HEK293 (cell line): ENCODE results near the gene DENND5A.

Source experiments
- CTCF ChIA-PET: fragments of 350-600 bp; formaldehyde crosslinking; extraction: SDS; loops from one replicate; lab custom pipeline; 2021; ENCODE audit warnings: antibody characterized with exemption; lab: Yijun Ruan, JAX
- POLR2A ChIA-PET: fragments of 300-600 bp; formaldehyde crosslinking; extraction: SDS; loops from one replicate; lab custom pipeline; 2020; ENCODE audit warnings: antibody characterized with exemption, inconsistent platforms; lab: Yijun Ruan, JAX
- H3K27ac ChIP-seq: fragments of 200-500 bp; sonication (Bioruptor generic); 2 replicates; pipeline ENCODE4 v1.5.1; 2014; ENCODE audit warnings: low read depth, low read length, control low read depth, inconsistent platforms; ENCODE audit errors: extremely low read depth
- H3K36me3 ChIP-seq, 2 experiments: fragments of 200-500 bp in 1 of 2; sonication (Bioruptor generic) in 1 of 2; 1 replicate in 1 of 2; 2 replicates in 1 of 2; pipeline ENCODE4 v1.5.1; 2014 to 2017; ENCODE audit warnings: inconsistent platforms in 2 of 2, low read length in 2 of 2; ENCODE audit not compliant: control insufficient read depth in 2 of 2, insufficient read depth in 1 of 2
- H3K4me1 ChIP-seq: fragments of 200-500 bp; sonication (Bioruptor generic); 2 replicates; pipeline ENCODE4 v1.5.1; 2014; ENCODE audit warnings: mild to moderate bottlenecking, low read length, inconsistent platforms; ENCODE audit not compliant: control insufficient read depth, insufficient read depth
- H3K4me3 ChIP-seq: 2 replicates; pipeline ENCODE4 v1.5.1; 2011; ENCODE audit warnings: low read depth, mild to moderate bottlenecking, control low read depth, low read length, moderate library complexity
- H3K9me3 ChIP-seq: fragments of 200-500 bp; sonication (Bioruptor generic); 2 replicates; pipeline ENCODE4 v1.5.1; 2014; ENCODE audit warnings: low read depth, low read length, inconsistent platforms; ENCODE audit not compliant: control insufficient read depth, insufficient read depth
- HOXC10 ChIP-seq: sonication (generic); formaldehyde crosslinking; IDR thresholded peaks from 2 replicates; pipeline ENCODE4 v1.8.1; 2023; ENCODE audit warnings: mild to moderate bottlenecking, missing genetic modification reagents
- KLF17 ChIP-seq: fragments of 450-650 bp; formaldehyde crosslinking; IDR thresholded peaks from 2 replicates; pipeline ENCODE4 v1.5.1; 2016; ENCODE audit warnings: missing biosample characterization, missing genetic modification characterization
- PRDM1 ChIP-seq: fragments of 450-650 bp; formaldehyde crosslinking; IDR thresholded peaks from 2 replicates; pipeline ENCODE4; 2016; ENCODE audit warnings: missing biosample characterization, missing genetic modification characterization
- PRDM2 ChIP-seq: fragments of 450-650 bp; formaldehyde crosslinking; IDR thresholded peaks from 2 replicates; pipeline ENCODE4 v1.5.1; 2016; ENCODE audit warnings: missing biosample characterization, missing genetic modification characterization, borderline replicate concordance
- SCRT1 ChIP-seq: fragments of 450-650 bp; formaldehyde crosslinking; IDR thresholded peaks from 2 replicates; pipeline ENCODE4 v1.5.1; 2016; ENCODE audit warnings: missing biosample characterization, missing genetic modification characterization, borderline replicate concordance
- SETDB1 ChIP-seq: IDR thresholded peaks from one replicate; pipeline ENCODE4 v1.6.1; 2017; ENCODE audit warnings: mild to moderate bottlenecking, low read length, moderate library complexity, mixed read lengths; ENCODE audit not compliant: insufficient read length
- ZBTB11 ChIP-seq: fragments of 450-650 bp; formaldehyde crosslinking; conservative IDR thresholded peaks from 2 replicates; pipeline ENCODE4 v1.5.1; 2016; ENCODE audit warnings: low read depth, missing biosample characterization, missing genetic modification characterization
- ZBTB20 ChIP-seq: fragments of 450-650 bp; formaldehyde crosslinking; IDR thresholded peaks from 2 replicates; pipeline ENCODE4 v1.5.1; 2016; ENCODE audit warnings: missing biosample characterization, missing genetic modification characterization
- ZBTB26 ChIP-seq: fragments of 450-650 bp; formaldehyde crosslinking; optimal IDR thresholded peaks from 2 replicates; pipeline ENCODE3; 2016; ENCODE audit warnings: missing biosample characterization, mild to moderate bottlenecking, missing genetic modification characterization
- ZBTB7A ChIP-seq: fragments of 450-650 bp; formaldehyde crosslinking; IDR thresholded peaks from 2 replicates; pipeline ENCODE4 v1.5.1; 2016; ENCODE audit warnings: low read depth, missing biosample characterization, missing genetic modification characterization
- ZFP3 ChIP-seq: fragments of 450-650 bp; formaldehyde crosslinking; IDR thresholded peaks from 2 replicates; pipeline ENCODE4 v1.5.1; 2016; ENCODE audit warnings: low read depth, missing biosample characterization, missing genetic modification characterization
- ZNF221 ChIP-seq: fragments of 450-650 bp; formaldehyde crosslinking; IDR thresholded peaks from 2 replicates; pipeline ENCODE4 v1.5.1; 2017; ENCODE audit warnings: missing biosample characterization, missing genetic modification characterization, borderline replicate concordance
- ZNF391 ChIP-seq: fragments of 450-650 bp; formaldehyde crosslinking; IDR thresholded peaks from 2 replicates; pipeline ENCODE4 v1.5.1; 2016; ENCODE audit warnings: low read depth, missing biosample characterization, missing genetic modification characterization, borderline replicate concordance
- ZNF529 ChIP-seq: fragments of 450-650 bp; formaldehyde crosslinking; IDR thresholded peaks from 2 replicates; pipeline ENCODE4 v1.5.1; 2017; ENCODE audit warnings: missing genetic modification characterization, missing biosample characterization; ENCODE audit not compliant: insufficient replicate concordance
- ZNF664 ChIP-seq: fragments of 450-650 bp; formaldehyde crosslinking; IDR thresholded peaks from 2 replicates; pipeline ENCODE4 v1.5.1; 2016; ENCODE audit warnings: missing biosample characterization, missing genetic modification characterization
- ZNF707 ChIP-seq: fragments of 450-650 bp; formaldehyde crosslinking; IDR thresholded peaks from 2 replicates; pipeline ENCODE4 v1.5.1; 2016; ENCODE audit warnings: missing biosample characterization, missing genetic modification characterization
- ZNF777 ChIP-seq: fragments of 450-650 bp; formaldehyde crosslinking; IDR thresholded peaks from 2 replicates; pipeline ENCODE4 v1.5.1; 2017; ENCODE audit warnings: missing biosample characterization, missing genetic modification characterization, borderline replicate concordance
- ZNF791 ChIP-seq: fragments of 450-650 bp; formaldehyde crosslinking; IDR thresholded peaks from 2 replicates; pipeline ENCODE4 v1.5.1; 2016; ENCODE audit warnings: missing biosample characterization, missing genetic modification characterization
- ZNF837 ChIP-seq: fragments of 450-650 bp; formaldehyde crosslinking; IDR thresholded peaks from 2 replicates; pipeline ENCODE4 v1.5.1; 2016; ENCODE audit warnings: missing biosample characterization, missing genetic modification characterization
- ZNF843 ChIP-seq: fragments of 450-650 bp; formaldehyde crosslinking; IDR thresholded peaks from 2 replicates; pipeline ENCODE4 v1.5.1; 2016; ENCODE audit warnings: missing biosample characterization, missing genetic modification characterization

The DENND5A gene

GRCh38 chr11:9144828-9145227, 120.3 kb downstream of the DENND5A start:
- H3K4me1 ChIP-seq, result peaks cover 2% of the 10 kb centered on the region; the same call in 1 of the 2 replicates
- ChIA-PET CTCF (interaction anchor here (0.6 to 0.9 kb wide), 2 partner anchors 81 to 306 kb away, joined by 3 to 6 read pairs; no protein-coding TSS in a partner anchor), POLR2A (no interaction called here)
- H3K4me3 ChIP-seq, result no peak overlapping the region
- TF ChIP-seq ZBTB20 (tag by site-specific recombination), result no peak
- no peak for TF ChIP-seq ZNF221 (tag by site-specific recombination)
- TF ChIP-seq PRDM1 (tag by site-specific recombination), result no peak
- TF ChIP-seq ZNF664 (tag by site-specific recombination), result no peak
- TF ChIP-seq ZBTB26 (tag by site-specific recombination), result no peak
- TF ChIP-seq ZNF791 (tag by site-specific recombination), result no peak
- no peak for TF ChIP-seq HOXC10 (CRISPR knock-in tag)
- no peak for TF ChIP-seq ZNF777
- TF ChIP-seq KLF17 (tag by site-specific recombination), result no peak
- no peak for TF ChIP-seq ZBTB7A
- TF ChIP-seq ZNF843, result no peak
- no peak for TF ChIP-seq SCRT1
- TF ChIP-seq ZNF837 (tag by site-specific recombination), result no peak
- TF ChIP-seq ZFP3 (tag by site-specific recombination), result no peak
- TF ChIP-seq ZNF391 (tag by site-specific recombination), result no peak
- H3K27ac ChIP-seq, result no peak overlapping the region
- no peaks in the 10 kb centered on the region for H3K9me3 ChIP-seq
- H3K36me3 ChIP-seq, result peaks cover 0 to 98% of the 10 kb centered on the region in 2 experiments; a peak in 2 of 3 replicates

- no peak overlapping the region for H3K27ac ChIP-seq
- CTCF ChIA-PET, result interaction anchor here (0.5 to 0.6 kb wide), 2 partner anchors 134 to 290 kb away, joined by 3 read pairs; no protein-coding TSS in a partner anchor
- POLR2A ChIA-PET, result no interaction called here
- no peak overlapping the region for H3K4me3 ChIP-seq
- H3K4me1 ChIP-seq, result peaks cover 7% of the 10 kb centered on the region
- peaks cover 0 to 96% of the 10 kb centered on the region in 2 experiments; a peak in 2 of 3 replicates for H3K36me3 ChIP-seq
- TF ChIP-seq PRDM1 (tag by site-specific recombination), result no peak
- H3K9me3 ChIP-seq, result no peaks in the 10 kb centered on the region
Measured at GRCh38 chr11:9143721-9144120, 121.4 kb downstream of the DENND5A start.

GRCh38 chr11:9142732-9143131, 122.4 kb downstream of the DENND5A start:
- Histone ChIP-seq H3K4me1 (peaks cover 15% of the 10 kb centered on the region), H3K4me3 (no peak overlapping the region), H3K27ac (no peak overlapping the region), H3K9me3 (no peaks in the 10 kb centered on the region), H3K36me3 (peaks cover 0 to 94% of the 10 kb centered on the region in 2 experiments; a peak in 2 of 3 replicates)
- ChIA-PET POLR2A (no interaction called here), CTCF (interaction anchor here (0.6 kb wide), 1 partner anchor 23 kb away, joined by 3 read pairs; no protein-coding TSS in a partner anchor)
- TF ChIP-seq ZNF707 (tag by site-specific recombination) (no peak), ZNF529 (tag by site-specific recombination) (no peak), ZBTB11 (tag by site-specific recombination) (no peak), PRDM2 (tag by site-specific recombination) (no peak), SETDB1 (no peak)
